Heart left ventricle (tissue), 16 donors: ENCODE measurements around the gene ENGASE. TPM values are rescaled to one million over a fixed set of nuclear protein-coding genes. Genes with fewer than 3 reads are reported as not detected.

ENCODE experiments used
- ATAC-seq, 4 donors: fragments of 200-7000 bp; cut with Tn5 transposase; one replicate each; pipeline ENCODE4 v1.9.1; 2020 to 2022; ENCODE audit warnings: moderate library complexity in 4 of 4, mild to moderate bottlenecking in 3 of 4, moderate number of reproducible peaks in 1 of 4
- DNase-seq, 5 donors: peaks; one replicate each; pipeline ENCODE4 v3.0.0-alpha.2; 2020
- H3K27ac ChIP-seq, 12 donors: fragments of 200-600 bp; sonication (generic) in 4 of 12; one replicate each; pipeline versions ENCODE4 v1.5.0 to v1.8.0; 2016 to 2022; ENCODE audit warnings: mild to moderate bottlenecking in 2 of 12
- H3K27me3 ChIP-seq, 9 donors: fragments of 200-600 bp; sonication (generic) in 2 of 9; one replicate each; pipeline versions ENCODE4 v1.5.1 to v1.8.0; 2016 to 2022; ENCODE audit warnings: mild to moderate bottlenecking in 3 of 9
- H3K36me3 ChIP-seq, 9 donors: fragments of 200-600 bp; sonication (generic) in 2 of 9; one replicate each; pipeline versions ENCODE4 v1.5.0 to v1.8.0; 2018 to 2022; ENCODE audit warnings: mild to moderate bottlenecking in 2 of 9
- H3K4me1 ChIP-seq, 12 donors: fragments of 200-600 bp; sonication (generic) in 4 of 12; one replicate each; pipeline versions ENCODE4 v1.5.0 to v1.8.0; 2016 to 2022; ENCODE audit warnings: mild to moderate bottlenecking in 3 of 12
- H3K4me3 ChIP-seq, 12 donors: fragments of 200-600 bp; sonication (generic) in 4 of 12; one replicate each; pipeline versions ENCODE4 v1.5.0 to v1.8.0; 2017 to 2022; ENCODE audit warnings: mild to moderate bottlenecking in 9 of 12, moderate library complexity in 4 of 12
- H3K9me3 ChIP-seq, 12 donors: fragments of 200-600 bp; sonication (generic) in 4 of 12; one replicate each; pipeline versions ENCODE4 v1.5.0 to v1.8.0; 2016 to 2022; ENCODE audit warnings: mild to moderate bottlenecking in 1 of 12
- POLR2A ChIP-seq, 2 donors: fragments of 450-650 bp; IDR thresholded peaks; one replicate each; pipeline ENCODE4 v1.6.1; 2017; ENCODE audit warnings: antibody characterized with exemption in 2 of 2, mild to moderate bottlenecking in 2 of 2, moderate library complexity in 2 of 2
- WGBS, 4 donors: extraction: QIAGEN DNeasy Blood & Tissue Kit in 2 of 4; methylation state at CpG; one replicate each; pipeline versions ENCODE4 v1.1.5 to v1.1.7; 2013 to 2018; 5-methylcytosine and 5-hydroxymethylcytosine counted together
- intact Hi-C, 10 donors: fragments of 100-400 bp; cut with DNase I; formaldehyde crosslinking; loops; one replicate each; pipeline versions ENCODE4 v1.11.1 to v1.14.2; 2022
- polyA plus RNA-seq, 2 donors: library from polyadenylated mRNA; stranded (reverse); fragments of 200-250 nt; gene quantifications; one replicate each; pipeline ENCODE4 v1.2.3, GENCODE V29; 2013
- total RNA-seq, 9 donors: library from RNA; depleted of rRNA in 2 of 9; stranded (reverse); fragments of >200 nt in 2 of 9; fragmentation: NEBNext Ultra II Directional in 3 of 9; extraction: Animal tissue kit (Norgen Biotek cat#: 25700) in 3 of 9; gene quantifications; one replicate each; pipeline versions ENCODE4 v1.1.0 to v1.2.4, GENCODE V29; 2016 to 2023
- TF ChIP-seq, protein P1 (sequence below), 12 donors: fragments of 200-600 bp; sonication (generic) in 4 of 12; IDR thresholded peaks; one replicate each; pipeline versions ENCODE4 v1.5.0 to v1.8.0; 2018 to 2022; ENCODE audit warnings: antibody characterized with exemption in 12 of 12, mild to moderate bottlenecking in 5 of 12
- donor health status: ischemic (EF 13 %, LVEDD 7.1; RV severe dilation, severe dysfunction).
- donor health status: healthy with polysubstance abuse.
- donor health status: DM: no; HTN: yes; CAD: no.
- donor health status: DM: no; HTN: no; CAD: no.
- donor health status: ischemic (EF 25% LVEDD 6.9; RV normal size, moderate dysfunction).
- donor health status: ischemic (EF 25% LVEDD 5.7; RV mildly dilated, moderate dysfunction).
- donor health status: healthy.
- donor health status: DM: yes; HTN: yes; CAD: no.
- donor health status: ischemic (EF 35%, LVEDD 5.7; RV mildly dilated, moderate dysfunction).
- donor health status: nonischemic (EF 11% LVEDD 7.7; RV severe dilation, severe dysfunction).
- donor health status: DM: yes; HTN: yes; CAD: no.
- donor health status: PGD.
- donor health status: ischemic (EF 29% LVEDD 5.4; RV normal size, mild dysfunction).
- donor health status: nonischemic (EF 23%, LVEDD 6.1; RV moderate dilation, normal function).

Gene ENGASE
- total and polyA plus RNA-seq, 11 donors = 6.2 to 42.0 (median 23.5) TPM

DNA sequence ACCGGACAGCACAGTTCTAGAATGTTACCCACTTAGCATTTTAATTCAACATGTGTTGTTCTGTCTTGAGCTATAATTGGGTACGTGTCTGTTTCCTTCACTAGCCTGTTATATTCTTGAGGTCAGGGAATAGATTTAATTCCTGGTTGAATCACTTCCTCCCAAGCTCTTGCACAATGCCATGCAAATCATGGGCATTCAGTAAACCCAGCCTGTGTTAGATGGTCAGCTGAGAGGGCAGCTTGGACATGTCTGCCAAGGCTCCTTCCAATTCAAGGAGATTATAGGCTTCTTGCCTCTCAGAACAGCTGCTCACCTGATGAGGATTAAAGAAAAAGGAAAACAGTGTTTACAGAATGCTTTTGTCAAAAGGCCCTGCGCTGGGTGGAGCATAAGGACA is 38.0 kb upstream of the ENGASE start:
- DNase-seq = no peak
- Histone ChIP-seq H3K36me3 (peaks cover 0 to 3% (median 0%) of the 10 kb centered on the region in 9 donors), H3K27ac (no peak overlapping the region), H3K4me1 (peaks cover 0 to 48% (median 23%) of the 10 kb centered on the region in 12 donors), H3K4me3 (no peak overlapping the region), H3K9me3 (no peaks in the 10 kb centered on the region), H3K27me3 (no peaks in the 10 kb centered on the region)
- TF ChIP-seq, protein P1, sequence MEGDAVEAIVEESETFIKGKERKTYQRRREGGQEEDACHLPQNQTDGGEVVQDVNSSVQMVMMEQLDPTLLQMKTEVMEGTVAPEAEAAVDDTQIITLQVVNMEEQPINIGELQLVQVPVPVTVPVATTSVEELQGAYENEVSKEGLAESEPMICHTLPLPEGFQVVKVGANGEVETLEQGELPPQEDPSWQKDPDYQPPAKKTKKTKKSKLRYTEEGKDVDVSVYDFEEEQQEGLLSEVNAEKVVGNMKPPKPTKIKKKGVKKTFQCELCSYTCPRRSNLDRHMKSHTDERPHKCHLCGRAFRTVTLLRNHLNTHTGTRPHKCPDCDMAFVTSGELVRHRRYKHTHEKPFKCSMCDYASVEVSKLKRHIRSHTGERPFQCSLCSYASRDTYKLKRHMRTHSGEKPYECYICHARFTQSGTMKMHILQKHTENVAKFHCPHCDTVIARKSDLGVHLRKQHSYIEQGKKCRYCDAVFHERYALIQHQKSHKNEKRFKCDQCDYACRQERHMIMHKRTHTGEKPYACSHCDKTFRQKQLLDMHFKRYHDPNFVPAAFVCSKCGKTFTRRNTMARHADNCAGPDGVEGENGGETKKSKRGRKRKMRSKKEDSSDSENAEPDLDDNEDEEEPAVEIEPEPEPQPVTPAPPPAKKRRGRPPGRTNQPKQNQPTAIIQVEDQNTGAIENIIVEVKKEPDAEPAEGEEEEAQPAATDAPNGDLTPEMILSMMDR (IDR thresholded peaks at IDR 0.05) = no peak
- no peak for TF ChIP-seq POLR2A (IDR thresholded peaks at IDR 0.05)
- 65 to 77% (median 74%) methylated on average over 3 of the region's 3 CpGs for WGBS, 4 donors
- intact Hi-C loops = no loop called here
- peak in 2 of 4 donors; percentile 29 to 35 for ATAC-seq

DNA sequence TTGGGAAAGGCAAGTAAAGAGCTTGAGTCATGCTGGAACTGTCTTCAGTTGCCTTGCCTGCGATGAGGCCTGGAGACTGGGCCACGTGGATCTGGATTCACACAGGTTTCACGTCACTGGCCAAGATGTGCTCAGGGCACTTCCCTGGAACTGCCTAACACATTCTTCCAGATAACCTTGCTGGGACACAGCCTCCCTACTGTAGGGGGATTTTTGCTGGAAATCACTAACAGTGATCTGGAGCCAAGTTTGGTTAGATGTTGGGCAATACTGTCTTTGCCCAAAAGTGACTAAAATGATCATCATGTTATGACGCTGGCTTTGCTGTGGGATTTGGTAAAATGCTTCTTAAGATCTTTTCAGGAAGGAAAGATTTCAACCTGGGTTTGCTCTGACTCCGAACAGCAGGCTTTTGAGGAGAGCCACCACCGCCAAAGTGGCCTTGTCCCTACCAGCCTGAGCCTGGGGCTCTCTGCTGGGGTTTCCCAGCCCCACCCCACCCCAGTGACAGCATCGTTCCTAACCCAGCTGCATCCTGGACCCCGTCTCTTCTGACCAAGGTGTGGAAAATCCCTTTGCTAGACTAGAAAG is 36.0 kb upstream of the ENGASE start:
- Histone ChIP-seq H3K36me3 (peaks cover 0 to 3% (median 0%) of the 10 kb centered on the region in 9 donors), H3K27me3 (no peaks in the 10 kb centered on the region), H3K9me3 (no peaks in the 10 kb centered on the region), H3K27ac (peak overlapping the region in 3 of 12 donors; percentile 20 to 60 (median 52)), H3K4me1 (peaks cover 0 to 43% (median 21%) of the 10 kb centered on the region in 12 donors), H3K4me3 (no peak overlapping the region)
- TF ChIP-seq, protein P1 (IDR thresholded peaks at IDR 0.05) = no peak
- no peak for TF ChIP-seq POLR2A (IDR thresholded peaks at IDR 0.05)
- DNase-seq = no peak
- 74 to 83% (median 79%) methylated on average over 8 of the region's 8 CpGs for WGBS, 4 donors
- intact Hi-C loops = loop anchor here in 1 of 10 donors (2.0 kb wide), 1 partner anchor 18 kb away; no protein-coding TSS in a partner anchor
- ATAC-seq = peak in 3 of 4 donors; percentile 31 to 56 (median 37)

DNA sequence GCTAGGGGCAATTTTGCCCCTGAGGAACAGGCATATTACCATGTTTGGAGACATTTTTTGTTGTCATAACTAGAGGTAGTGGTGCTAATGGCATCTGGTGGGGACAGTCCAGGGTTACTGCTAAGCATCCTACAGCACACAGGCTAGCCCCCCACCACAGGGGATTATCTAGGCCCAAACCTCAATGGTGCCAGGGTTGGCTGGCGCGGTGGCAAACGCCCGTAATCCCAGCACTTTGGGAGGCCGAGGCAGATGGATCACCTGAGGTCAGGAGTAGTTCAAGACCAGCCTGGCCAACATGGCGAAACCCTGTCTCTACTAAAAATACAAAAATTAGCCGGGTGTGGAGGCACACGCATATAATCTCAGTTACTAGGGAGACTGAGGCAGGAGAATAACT is 35.5 kb upstream of the ENGASE start:
- H3K9me3 ChIP-seq = no peaks in the 10 kb centered on the region
- intact Hi-C loops = loop anchor here in 1 of 10 donors (2.0 kb wide), 1 partner anchor 18 kb away; no protein-coding TSS in a partner anchor
- 85 to 97% (median 92%) methylated on average over 8 of the region's 8 CpGs for WGBS, 4 donors
- DNase-seq (no peak), ATAC-seq (no peak)
- H3K27me3 ChIP-seq = no peaks in the 10 kb centered on the region
- peaks cover 0 to 38% (median 15%) of the 10 kb centered on the region in 12 donors for H3K4me1 ChIP-seq
- H3K4me3 ChIP-seq = no peak overlapping the region
- peaks cover 0 to 3% (median 0%) of the 10 kb centered on the region in 9 donors for H3K36me3 ChIP-seq
- no peak for TF ChIP-seq POLR2A (IDR thresholded peaks at IDR 0.05)
- TF ChIP-seq, protein P1 (IDR thresholded peaks at IDR 0.05) = no peak
- H3K27ac ChIP-seq = peak overlapping the region in 2 of 12 donors; percentile 52 to 60

DNA sequence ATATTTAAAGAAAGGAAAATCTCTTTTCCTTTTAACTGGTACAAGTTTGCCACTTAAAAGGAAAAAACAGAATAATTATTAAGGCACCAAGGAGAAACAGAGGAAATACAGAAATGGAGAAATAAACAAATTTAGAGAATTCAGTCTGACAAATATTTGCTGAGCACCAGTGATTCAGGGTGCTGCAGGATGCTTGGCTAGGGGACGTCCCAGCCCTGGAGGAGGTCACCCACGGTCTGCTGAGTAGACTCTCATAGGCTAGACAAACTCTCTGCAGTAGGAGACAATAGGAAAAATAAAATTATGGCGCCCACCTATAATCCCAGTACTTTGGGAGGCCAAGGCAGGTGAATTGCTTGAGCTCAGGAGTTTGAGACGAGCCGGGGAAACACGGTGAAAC is 34.7 kb upstream of the ENGASE start:
- Histone ChIP-seq H3K4me1 (peaks cover 0 to 31% (median 8%) of the 10 kb centered on the region in 12 donors), H3K36me3 (peaks cover 0 to 8% (median 0%) of the 10 kb centered on the region in 9 donors), H3K27me3 (no peaks in the 10 kb centered on the region), H3K27ac (no peak overlapping the region), H3K4me3 (no peak overlapping the region), H3K9me3 (no peaks in the 10 kb centered on the region)
- ATAC-seq = no peak
- intact Hi-C loops = loop anchor here in 6 of 10 donors (2.0 to 10.0 kb wide), 3 partner anchors 19 to 355 kb away; no protein-coding TSS in a partner anchor
- no peak for DNase-seq
- TF ChIP-seq, protein P1 (IDR thresholded peaks at IDR 0.05) = no peak
- TF ChIP-seq POLR2A (IDR thresholded peaks at IDR 0.05) = no peak
- WGBS, 4 donors = 92 to 98% (median 95%) methylated on average over 6 of the region's 6 CpGs
